ENCODE measurements around the gene ACOT7.

DNA sequence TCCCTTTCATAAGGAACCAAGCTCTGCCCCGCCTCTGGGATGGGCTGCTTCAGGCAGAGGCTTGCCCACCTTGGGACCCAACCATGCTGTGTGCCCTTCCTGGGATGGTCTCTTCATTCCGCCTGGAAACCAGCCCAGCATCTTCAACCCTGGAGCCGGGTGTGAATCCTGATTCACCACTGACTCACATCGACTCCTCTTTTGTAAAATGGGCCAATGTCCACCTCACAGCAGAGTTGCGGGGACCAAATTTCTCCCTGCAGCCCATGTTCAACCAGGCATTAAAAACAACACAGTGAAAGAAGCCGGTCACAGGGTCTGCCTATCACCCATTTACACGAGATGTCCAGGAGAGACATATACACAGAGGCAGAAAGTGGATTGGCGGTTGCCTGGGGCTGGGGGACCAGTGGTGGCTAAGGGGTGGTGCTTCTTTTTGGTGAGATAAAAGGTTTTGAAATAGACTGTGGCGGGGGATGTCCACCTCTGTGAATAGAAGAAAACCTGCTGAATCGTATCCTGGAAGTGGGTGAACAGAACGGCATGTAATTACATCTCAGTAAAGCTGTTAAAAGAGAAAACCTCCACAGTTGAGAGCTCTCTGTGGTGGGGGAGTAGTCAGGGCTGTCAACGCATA is 125.8 kb downstream of the ACOT7 start:
- TF ChIP-seq, protein P1, sequence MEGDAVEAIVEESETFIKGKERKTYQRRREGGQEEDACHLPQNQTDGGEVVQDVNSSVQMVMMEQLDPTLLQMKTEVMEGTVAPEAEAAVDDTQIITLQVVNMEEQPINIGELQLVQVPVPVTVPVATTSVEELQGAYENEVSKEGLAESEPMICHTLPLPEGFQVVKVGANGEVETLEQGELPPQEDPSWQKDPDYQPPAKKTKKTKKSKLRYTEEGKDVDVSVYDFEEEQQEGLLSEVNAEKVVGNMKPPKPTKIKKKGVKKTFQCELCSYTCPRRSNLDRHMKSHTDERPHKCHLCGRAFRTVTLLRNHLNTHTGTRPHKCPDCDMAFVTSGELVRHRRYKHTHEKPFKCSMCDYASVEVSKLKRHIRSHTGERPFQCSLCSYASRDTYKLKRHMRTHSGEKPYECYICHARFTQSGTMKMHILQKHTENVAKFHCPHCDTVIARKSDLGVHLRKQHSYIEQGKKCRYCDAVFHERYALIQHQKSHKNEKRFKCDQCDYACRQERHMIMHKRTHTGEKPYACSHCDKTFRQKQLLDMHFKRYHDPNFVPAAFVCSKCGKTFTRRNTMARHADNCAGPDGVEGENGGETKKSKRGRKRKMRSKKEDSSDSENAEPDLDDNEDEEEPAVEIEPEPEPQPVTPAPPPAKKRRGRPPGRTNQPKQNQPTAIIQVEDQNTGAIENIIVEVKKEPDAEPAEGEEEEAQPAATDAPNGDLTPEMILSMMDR (IDR thresholded peaks at IDR 0.05): no peak
- no peak for TF ChIP-seq POLR2A (IDR thresholded peaks at IDR 0.05)
